Ramos (cell line): ENCODE results near the gene SNAP47.

Experiments
- in situ Hi-C: fragments of 300-500 bp; cut with MboI; formaldehyde crosslinking; loops from one replicate; pipeline ENCODE4 v1.14.3; 2022; ENCODE audit warnings: low sequenced_read_pairs; ENCODE audit not compliant: unreplicated experiment

Gene SNAP47

GRCh38 chr1:227793079-227793947, 58.1 kb downstream of the SNAP47 start:
- in situ Hi-C loops = no loop called here

DNA sequence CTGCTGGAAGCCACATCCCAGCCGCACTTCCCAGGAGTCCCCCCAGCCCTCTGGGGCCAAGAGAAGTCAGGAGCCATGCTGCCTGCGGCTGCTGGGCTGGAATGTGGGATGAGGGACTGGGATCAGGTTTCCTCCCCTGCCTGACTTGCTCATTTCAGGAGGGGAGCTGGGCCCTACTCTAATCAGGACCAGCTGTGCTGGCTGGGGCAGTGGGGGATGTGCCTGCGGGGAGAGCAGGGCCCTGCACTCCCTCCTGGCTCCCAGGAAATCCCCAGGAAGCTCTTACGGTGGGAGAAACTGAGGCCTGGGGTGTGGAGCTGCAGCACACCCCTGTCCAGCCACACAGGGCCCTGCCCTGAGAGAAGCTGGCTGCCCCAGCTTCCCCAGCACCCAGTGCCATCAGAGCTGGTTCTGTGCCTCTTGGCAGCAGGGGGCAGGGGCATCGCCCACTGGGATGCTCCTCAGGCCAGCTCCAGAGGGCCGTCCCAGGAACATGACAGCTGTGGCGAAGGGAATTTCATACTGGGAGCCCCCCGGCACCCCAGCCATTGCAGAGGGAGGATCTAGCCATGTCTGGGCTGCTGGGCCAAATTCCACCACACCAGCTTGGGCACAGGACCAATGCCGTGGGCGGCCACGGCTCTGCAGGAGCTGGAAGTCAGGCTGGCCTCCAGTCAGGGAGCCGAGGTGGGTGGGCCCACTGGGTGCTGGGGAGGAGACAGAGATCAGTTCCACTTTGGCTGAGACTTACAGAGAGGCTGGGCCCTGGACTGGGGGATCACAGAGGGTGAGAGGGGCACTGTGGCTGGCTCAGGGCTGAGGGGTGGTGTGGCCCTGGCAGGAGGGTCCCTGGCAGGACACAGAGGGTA, 58.9 kb downstream of the SNAP47 start:
- in situ Hi-C loops = no loop called here

DNA sequence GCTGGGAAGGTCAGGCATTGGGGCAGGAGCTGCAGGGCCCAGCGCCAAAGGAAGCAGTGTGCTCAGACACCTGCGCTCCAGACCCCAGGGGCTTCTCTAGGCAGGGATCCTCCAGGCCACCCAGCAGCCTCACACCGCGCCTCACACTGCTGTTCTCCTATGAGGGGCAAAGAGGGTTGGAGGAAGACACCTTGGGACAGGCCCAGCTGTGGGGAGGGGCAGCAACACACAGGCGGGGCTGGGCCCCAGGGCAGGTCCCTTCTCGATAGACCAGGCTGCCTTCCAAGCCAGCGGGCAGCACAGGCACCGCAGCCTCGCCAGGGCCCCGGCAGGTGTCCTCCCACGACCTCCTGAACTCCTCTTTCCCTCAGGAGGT, 59.6 kb downstream of the SNAP47 start:
- in situ Hi-C loops = no loop called here

DNA sequence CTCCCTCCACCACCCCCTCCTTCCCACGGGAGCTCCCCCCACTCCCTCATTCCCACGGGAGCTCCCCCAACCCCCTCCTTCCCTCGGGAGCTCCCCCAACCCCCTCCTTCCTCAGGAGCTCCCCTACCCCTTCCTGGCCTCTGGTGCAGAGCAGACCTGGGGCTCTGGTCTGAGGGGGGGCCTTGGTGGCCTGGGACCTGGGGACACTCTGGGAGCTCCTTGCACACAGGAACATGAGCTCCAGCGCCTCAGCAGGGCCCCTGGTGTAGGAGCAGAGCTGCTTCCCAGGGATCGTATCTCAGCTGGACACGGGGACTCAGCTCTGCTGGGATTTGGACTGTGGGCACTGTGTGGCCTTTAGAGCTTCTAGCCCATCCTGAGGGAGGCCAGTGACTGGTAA, 60.5 kb downstream of the SNAP47 start:
- in situ Hi-C loops = no loop called here

- in situ Hi-C loops = no loop called here
Observed at GRCh38 chr1:227796359-227796915, 61.2 kb downstream of the SNAP47 start.

- in situ Hi-C loops = no loop called here
Observed at GRCh38 chr1:227797144-227797543, 61.9 kb downstream of the SNAP47 start.

- in situ Hi-C loops = no loop called here
Observed at GRCh38 chr1:227797625-227798024, 62.4 kb downstream of the SNAP47 start.

DNA sequence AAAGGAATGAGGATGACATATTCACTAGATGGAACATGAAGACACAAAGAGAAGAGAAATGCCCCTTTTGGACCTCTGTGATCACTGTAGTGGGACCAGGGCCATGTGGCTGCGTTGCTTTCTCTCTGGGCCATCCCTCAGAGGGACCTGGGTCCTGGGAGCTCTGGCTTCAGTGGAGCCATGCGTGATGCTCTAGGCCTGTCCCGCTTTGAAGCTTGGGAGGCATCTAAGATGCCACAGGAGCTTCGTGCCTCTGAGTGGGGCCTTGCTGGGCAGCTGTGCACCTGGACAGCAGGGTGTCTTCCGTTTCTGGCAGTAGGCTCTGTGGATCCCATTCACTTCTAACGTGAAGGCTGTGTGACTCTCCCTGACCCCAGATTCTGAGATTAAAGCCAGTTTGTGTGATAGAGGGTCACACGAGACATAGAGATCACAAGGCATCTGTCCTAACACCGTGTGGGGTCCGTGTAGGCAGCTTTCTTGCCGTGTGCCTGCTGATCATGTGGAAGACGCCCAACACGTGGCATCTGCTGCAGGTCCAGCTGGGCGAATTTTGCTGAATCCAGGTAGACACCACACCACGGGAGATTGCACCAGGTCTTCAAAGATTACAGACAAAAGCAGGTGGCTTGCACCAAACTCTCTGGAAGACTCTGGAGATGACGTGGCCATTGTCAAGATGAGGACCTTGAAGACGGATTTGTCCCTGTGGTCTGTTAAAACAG, 63.0 kb downstream of the SNAP47 start:
- in situ Hi-C loops = no loop called here

GRCh38 chr1:227799756-227800155, 64.5 kb downstream of the SNAP47 start:
- in situ Hi-C loops = no loop called here

DNA sequence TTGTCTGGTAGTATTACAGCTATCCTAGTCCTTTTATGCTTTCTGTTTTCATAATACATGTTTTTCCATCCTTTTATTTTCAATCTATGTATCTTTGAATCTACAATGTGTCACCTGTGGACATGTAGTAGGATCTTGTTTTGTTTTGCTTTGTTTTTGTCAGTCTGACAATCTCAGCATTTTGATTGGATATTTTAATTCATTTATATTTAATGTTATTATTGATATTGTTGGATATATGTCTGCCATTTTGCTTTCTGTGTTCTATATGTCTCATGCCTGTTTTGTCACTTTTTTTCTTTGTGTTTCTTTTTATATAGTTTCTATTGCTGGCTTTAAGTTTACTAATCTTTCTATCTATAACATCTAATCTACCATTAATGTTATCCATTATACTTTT, 68.7 kb downstream of the SNAP47 start:
- in situ Hi-C loops = no loop called here

- in situ Hi-C loops = no loop called here
Observed at GRCh38 chr1:227805606-227806197, 70.5 kb downstream of the SNAP47 start.

DNA sequence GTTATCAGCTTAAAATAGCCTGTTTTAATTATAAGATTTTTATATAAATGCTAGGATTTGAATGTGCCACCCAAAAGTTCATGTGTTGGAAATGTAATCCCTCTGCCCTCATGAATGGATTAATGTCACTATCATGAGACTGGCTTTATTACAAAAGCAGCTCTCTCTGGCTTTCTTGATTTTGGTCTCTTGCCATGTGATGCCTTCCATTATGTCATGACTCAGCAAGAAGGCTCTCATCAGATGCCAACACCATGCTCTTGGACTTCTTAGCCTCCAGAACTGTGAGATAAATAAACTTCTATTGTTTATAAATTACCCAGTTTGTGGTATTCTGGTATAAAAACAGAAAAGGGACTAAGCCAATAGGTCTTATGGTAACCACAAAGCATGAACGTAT, 73.3 kb downstream of the SNAP47 start:
- in situ Hi-C loops = no loop called here

- in situ Hi-C loops = no loop called here
Observed at GRCh38 chr1:227809026-227809425, 73.8 kb downstream of the SNAP47 start.

- in situ Hi-C loops = no loop called here
Observed at GRCh38 chr1:227813962-227814361, 78.7 kb downstream of the SNAP47 start.

DNA sequence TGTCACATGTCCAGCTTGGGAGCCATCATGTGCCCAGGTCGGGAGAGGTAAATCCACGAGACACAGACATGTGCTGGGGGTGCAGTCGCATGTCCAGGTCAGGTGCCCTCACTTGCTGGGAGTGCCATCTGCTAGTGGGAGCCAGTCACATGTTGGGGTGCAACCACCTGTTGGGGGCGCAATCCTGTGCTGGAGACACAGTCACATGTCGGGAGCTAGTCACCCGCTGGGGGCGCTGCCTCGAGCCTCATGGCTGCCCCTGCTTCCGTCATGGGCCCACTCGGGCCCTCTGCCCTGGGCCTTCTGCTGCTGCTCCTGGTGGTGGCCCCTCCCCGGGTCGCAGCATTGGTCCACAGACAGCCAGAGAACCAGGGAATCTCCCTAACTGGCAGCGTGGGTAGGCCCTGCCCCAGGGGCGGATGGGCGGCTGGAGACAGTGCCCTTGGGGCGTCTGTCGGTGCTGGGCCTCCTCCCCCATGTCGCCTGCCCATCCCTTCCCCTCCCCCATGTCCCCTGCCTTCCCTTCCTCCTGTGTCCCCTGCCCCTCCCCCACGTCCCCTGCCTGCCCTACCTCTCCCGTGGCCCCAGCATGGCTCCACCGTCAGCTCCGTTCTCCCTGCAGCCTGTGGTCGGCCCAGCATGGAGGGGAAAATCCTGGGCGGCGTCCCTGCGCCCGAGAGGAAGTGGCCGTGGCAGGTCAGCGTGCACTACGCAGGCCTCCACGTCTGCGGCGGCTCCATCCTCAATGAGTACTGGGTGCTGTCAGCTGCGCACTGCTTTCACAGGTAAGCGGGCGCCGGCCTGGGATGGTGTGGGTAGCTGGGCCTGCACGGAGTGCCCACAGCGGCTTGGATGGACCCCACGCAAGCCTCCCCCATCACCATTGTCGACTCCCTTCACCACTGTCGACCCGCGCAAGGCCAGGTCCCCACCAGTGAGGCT, 80.5 kb downstream of the SNAP47 start, which contains the start of gene PRSS38:
Gene PRSS38, plus strand, starts transcription at position 208 of the 942 bp plus-strand sequence. Its CDS starts 42 bp downstream, at position 250.
- in situ Hi-C loops = no loop called here

GRCh38 chr1:227816750-227817446, 81.7 kb downstream of the SNAP47 start:
- in situ Hi-C loops = no loop called here

DNA sequence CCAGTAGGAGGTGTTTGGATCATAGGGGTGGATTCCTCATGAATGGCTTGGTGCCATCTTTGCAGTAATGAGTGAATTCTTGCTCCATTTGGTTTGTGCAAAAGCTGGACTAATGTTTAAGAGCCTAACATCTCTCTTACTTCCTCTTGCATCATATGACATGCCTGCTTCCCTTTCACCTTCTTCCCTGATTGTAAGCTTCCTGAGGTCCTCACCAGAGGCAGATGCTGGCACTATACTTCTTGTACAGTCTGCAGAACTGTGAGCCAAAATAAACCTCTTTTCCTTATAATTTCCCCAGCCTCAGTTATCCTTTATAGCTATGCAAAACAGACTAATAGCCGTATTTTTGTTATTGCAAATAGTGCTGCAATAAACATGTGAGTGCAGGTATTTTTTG, 88.3 kb downstream of the SNAP47 start:
- in situ Hi-C loops = no loop called here

DNA sequence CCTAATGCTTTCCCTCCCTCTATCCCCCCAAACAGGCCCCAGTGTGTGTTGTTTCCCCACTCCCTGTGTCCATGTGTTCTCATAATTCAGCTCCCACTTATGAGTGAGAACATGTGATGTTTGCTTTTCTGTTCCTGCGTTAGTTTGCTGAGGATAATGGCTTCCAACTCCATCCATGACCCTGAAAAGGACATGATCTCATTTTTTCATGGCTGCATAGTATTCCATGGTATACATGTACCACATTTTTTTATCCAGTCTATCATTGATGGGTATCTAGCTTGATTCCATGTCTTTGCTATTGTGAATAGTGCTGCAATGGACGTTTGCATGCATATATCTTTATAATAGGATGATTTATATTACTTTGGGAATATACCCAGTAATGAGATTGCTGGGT, 89.0 kb downstream of the SNAP47 start:
- in situ Hi-C loops = no loop called here
